OCI-LY3 (cell line): Measurements from ENCODE around the gene ACACA.
"Not testable (repeated sequence)": the region's sequence is repeated elsewhere in the genome, so short reads cannot be mapped to it uniquely, and the experiment has no call there.

Experiments
- H2AFZ ChIP-seq: fragments of 200-600, 300-600 bp; shearing (Covaris generic); 2 replicates; pipeline ENCODE4 v1.6.0; 2014; ENCODE audit warnings: antibody characterized with exemption, low read depth, low read length
- H3K27ac ChIP-seq: fragments of 200-600, 300-600 bp; sonication (generic); 2 replicates; pipeline ENCODE4 v1.5.1; 2014; ENCODE audit warnings: mild to moderate bottlenecking, low read length, moderate library complexity, mixed read lengths
- H3K27me3 ChIP-seq: fragments of 200-600, 300-600 bp; sonication (generic); 2 replicates; pipeline ENCODE4 v1.6.1; 2014; ENCODE audit warnings: low read depth, low read length, mixed read lengths
- H3K36me3 ChIP-seq: fragments of 200-600, 300-600 bp; sonication (generic); replicated peaks from 2 replicates; pipeline ENCODE3; 2014; ENCODE audit warnings: low read depth, low read length, mixed read lengths
- H3K4me1 ChIP-seq: fragments of 300-600, 200-600 bp; sonication (generic); 2 replicates; pipeline ENCODE4 v1.6.1; 2014; ENCODE audit warnings: low read length, mixed read lengths
- H3K4me2 ChIP-seq: fragments of 200-600, 300-600 bp; sonication (generic); 2 replicates; pipeline ENCODE4 v1.6.1; 2014; ENCODE audit warnings: low read length, mixed read lengths
- H3K4me3 ChIP-seq: fragments of 300-600, 200-600 bp; sonication (generic); 2 replicates; pipeline ENCODE4 v1.5.1; 2014; ENCODE audit warnings: antibody characterized with exemption, mild to moderate bottlenecking, low read length, moderate library complexity
- H3K79me2 ChIP-seq: fragments of 300-600, 200-600 bp; shearing (Covaris generic); 2 replicates; pipeline ENCODE4 v1.6.1; 2014; ENCODE audit warnings: mild to moderate bottlenecking, low read length, mixed read lengths
- H3K9ac ChIP-seq: fragments of 300-600, 200-600 bp; shearing (Covaris generic); 2 replicates; pipeline ENCODE4 v1.6.0; 2014; ENCODE audit warnings: mild to moderate bottlenecking, low read length, moderate library complexity
- H3K9me3 ChIP-seq: fragments of 200-600, 300-600 bp; shearing (Covaris generic); 2 replicates; pipeline ENCODE4 v1.6.1; 2014; ENCODE audit warnings: low read length, mixed read lengths; ENCODE audit not compliant: insufficient read depth
- H4K20me1 ChIP-seq: fragments of 200-600, 300-600 bp; sonication (generic); 2 replicates; pipeline ENCODE4 v1.6.1; 2016; ENCODE audit warnings: low read length, mixed read lengths; ENCODE audit not compliant: insufficient read depth
- EZH2phosphoT487 ChIP-seq: fragments of 200-600 bp; shearing (Covaris generic); IDR thresholded peaks from 2 replicates; pipeline ENCODE4 v1.6.1; 2018; ENCODE audit warnings: antibody characterized with exemption, mixed run types, low read depth
- TF ChIP-seq, protein P1 (sequence below): fragments of 200-600, 300-600 bp; sonication (generic); IDR thresholded peaks from 2 replicates; pipeline ENCODE4 v1.5.1; 2014; ENCODE audit warnings: antibody characterized with exemption, low read length, low read depth

The ACACA gene

GRCh38 chr17:37147301-37147812 lies 259.3 kb downstream of the ACACA start:
- Histone ChIP-seq H3K4me3 (peak overlapping the region; percentile 46), H4K20me1 (no peaks in the 10 kb centered on the region), H3K9ac (peak overlapping the region; percentile 2; the same call in 1 of the 2 replicates), H3K36me3 (peaks cover 8% of the 10 kb centered on the region), H3K4me1 (peaks cover 30% of the 10 kb centered on the region), H3K4me2 (peak overlapping the region; percentile 64), H3K9me3 (no peaks in the 10 kb centered on the region), H3K79me2 (no peaks in the 10 kb centered on the region), H3K27me3 (no peaks in the 10 kb centered on the region), H3K27ac (peak overlapping the region; percentile 44; the same call in 1 of the 2 replicates), H2AFZ (peak overlapping the region; percentile 29; the same call in 1 of the 2 replicates)
- TF ChIP-seq, protein P1, sequence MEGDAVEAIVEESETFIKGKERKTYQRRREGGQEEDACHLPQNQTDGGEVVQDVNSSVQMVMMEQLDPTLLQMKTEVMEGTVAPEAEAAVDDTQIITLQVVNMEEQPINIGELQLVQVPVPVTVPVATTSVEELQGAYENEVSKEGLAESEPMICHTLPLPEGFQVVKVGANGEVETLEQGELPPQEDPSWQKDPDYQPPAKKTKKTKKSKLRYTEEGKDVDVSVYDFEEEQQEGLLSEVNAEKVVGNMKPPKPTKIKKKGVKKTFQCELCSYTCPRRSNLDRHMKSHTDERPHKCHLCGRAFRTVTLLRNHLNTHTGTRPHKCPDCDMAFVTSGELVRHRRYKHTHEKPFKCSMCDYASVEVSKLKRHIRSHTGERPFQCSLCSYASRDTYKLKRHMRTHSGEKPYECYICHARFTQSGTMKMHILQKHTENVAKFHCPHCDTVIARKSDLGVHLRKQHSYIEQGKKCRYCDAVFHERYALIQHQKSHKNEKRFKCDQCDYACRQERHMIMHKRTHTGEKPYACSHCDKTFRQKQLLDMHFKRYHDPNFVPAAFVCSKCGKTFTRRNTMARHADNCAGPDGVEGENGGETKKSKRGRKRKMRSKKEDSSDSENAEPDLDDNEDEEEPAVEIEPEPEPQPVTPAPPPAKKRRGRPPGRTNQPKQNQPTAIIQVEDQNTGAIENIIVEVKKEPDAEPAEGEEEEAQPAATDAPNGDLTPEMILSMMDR: no peak
- no peak for TF ChIP-seq EZH2phosphoT487

DNA sequence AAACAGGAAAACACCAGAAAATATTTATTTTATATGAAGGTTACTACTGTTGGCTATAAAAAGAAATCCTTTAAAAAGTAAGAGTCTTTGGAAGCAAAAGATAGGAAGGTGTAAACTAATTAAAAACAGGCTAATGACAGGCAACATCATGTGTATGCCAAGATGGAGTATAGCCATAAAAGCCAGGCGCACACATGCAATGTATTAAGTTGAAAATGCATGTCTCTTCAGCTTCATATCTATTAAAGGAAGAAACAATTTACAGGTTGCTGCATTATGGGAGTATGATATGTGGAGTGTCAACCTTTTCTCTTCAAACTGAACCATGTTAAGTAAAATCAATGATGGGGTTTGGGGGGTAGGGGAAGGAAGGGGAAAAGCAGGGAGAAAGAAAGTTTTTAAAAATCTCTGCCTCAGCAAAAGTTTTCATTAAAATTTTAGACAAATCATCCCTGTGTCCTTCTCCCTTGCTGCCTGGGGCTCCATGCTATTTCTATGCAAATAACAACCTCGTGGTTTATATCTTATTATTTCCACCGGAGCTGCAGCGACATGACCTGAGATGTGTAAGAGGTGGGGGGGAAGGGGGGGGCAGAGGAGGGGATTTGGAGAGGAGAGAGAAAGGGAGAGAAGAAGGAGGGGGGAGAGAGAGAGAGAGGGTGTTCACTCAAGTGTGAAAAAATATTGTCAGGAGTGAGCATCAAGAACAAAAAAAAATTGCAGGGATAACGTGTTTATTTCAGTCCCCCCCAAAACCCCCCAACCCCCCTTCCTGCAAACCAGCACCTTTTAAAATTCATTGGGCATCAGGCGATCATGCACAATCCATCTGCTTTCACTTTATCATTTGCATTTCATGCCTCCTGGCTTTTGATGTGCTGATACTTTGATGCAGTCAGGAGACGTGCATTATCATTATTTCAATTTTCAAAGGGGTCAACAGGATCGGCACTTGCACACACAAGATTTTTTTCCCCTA lies 260.3 kb downstream of the ACACA start:
- H4K20me1 ChIP-seq: no peaks in the 10 kb centered on the region
- peak overlapping the region; percentile 46 for H3K4me3 ChIP-seq
- H3K79me2 ChIP-seq: no peaks in the 10 kb centered on the region
- H3K4me2 ChIP-seq: peak overlapping the region; percentile 64
- TF ChIP-seq EZH2phosphoT487: no peak
- TF ChIP-seq, protein P1: no peak
- H3K27me3 ChIP-seq: no peaks in the 10 kb centered on the region
- H2AFZ ChIP-seq: 0 out of 2 replicates have a peak overlapping the region, but pooled peaks have one; percentile 29
- H3K9ac ChIP-seq: peak overlapping the region; percentile 2; the same call in 1 of the 2 replicates
- peaks cover 8% of the 10 kb centered on the region for H3K36me3 ChIP-seq
- peaks cover 30% of the 10 kb centered on the region for H3K4me1 ChIP-seq
- H3K9me3 ChIP-seq: no peaks in the 10 kb centered on the region
- no peak overlapping the region; the same call in 1 of the 2 replicates for H3K27ac ChIP-seq

GRCh38 chr17:37144075-37144701 lies 262.4 kb downstream of the ACACA start:
- TF ChIP-seq, protein P1: no peak
- TF ChIP-seq EZH2phosphoT487: no peak
- Histone ChIP-seq H3K27ac (no peak overlapping the region), H3K4me3 (no peak overlapping the region), H3K79me2 (no peaks in the 10 kb centered on the region), H3K4me2 (no peak overlapping the region), H3K36me3 (peaks cover 4% of the 10 kb centered on the region), H3K9me3 (no peaks in the 10 kb centered on the region), H3K4me1 (peaks cover 30% of the 10 kb centered on the region), H4K20me1 (no peaks in the 10 kb centered on the region), H3K27me3 (no peaks in the 10 kb centered on the region), H2AFZ (no peak overlapping the region), H3K9ac (no peak overlapping the region)

- not testable (repeated sequence) for H3K27ac ChIP-seq, H4K20me1 ChIP-seq, H3K9ac ChIP-seq, H3K9me3 ChIP-seq, H3K79me2 ChIP-seq, H2AFZ ChIP-seq, H3K4me3 ChIP-seq, H3K4me2 ChIP-seq, H3K36me3 ChIP-seq, H3K27me3 ChIP-seq
- peaks cover 30% of the 10 kb centered on the region for H3K4me1 ChIP-seq
Observed at GRCh38 chr17:37143558-37143957, 263.1 kb downstream of the ACACA start.
